DMS53 (cell line): Measurements from ENCODE around the gene RNF26.

ENCODE experiments used
- DNase-seq: peaks from one replicate; lab custom pipeline; 2025; lab: John Stamatoyannopoulos, UW

The RNF26 gene

GRCh38 chr11:119334174-119334930 is at the start of gene RNF26:
TSS of gene RNF26 (plus strand) at chr11:119334527. CDS start at chr11:119335123, 596 bp downstream.
- DNase-seq = peak; percentile 98

- no peak for DNase-seq
Measured at GRCh38 chr11:119285431-119285830, 48.9 kb upstream of the RNF26 start.

GRCh38 chr11:119288219-119288618 is 46.1 kb upstream of the RNF26 start:
- DNase-seq = no peak

DNA sequence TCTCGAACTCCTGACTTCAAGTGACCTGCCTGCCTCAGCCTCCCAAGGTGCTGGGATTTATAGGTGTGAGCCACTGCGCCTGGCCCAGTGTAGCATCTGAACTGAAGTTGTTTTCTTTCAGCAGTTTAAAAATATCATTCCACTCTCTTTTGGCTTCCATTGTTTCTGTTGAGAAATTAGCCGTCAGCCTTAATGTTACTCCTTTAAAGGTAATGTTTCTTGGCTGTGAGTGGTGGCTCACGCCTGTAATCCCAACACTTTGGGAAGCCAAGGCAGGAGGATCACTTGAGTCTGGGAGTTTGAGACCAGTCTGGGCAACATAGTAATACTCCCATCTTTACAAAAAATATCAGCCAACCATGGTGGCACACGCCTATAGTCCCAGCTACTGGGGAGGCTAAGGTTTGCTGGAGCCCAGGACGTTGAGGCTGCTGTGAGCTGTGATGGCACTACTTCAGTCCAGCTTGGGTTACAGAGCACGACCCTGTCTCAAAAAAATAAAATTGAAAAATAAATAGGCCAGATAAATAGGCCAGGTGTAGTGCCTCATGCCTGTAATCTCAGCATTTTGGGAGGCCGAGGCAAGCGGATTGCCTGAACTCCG is 43.3 kb upstream of the RNF26 start:
- no peak for DNase-seq

DNA sequence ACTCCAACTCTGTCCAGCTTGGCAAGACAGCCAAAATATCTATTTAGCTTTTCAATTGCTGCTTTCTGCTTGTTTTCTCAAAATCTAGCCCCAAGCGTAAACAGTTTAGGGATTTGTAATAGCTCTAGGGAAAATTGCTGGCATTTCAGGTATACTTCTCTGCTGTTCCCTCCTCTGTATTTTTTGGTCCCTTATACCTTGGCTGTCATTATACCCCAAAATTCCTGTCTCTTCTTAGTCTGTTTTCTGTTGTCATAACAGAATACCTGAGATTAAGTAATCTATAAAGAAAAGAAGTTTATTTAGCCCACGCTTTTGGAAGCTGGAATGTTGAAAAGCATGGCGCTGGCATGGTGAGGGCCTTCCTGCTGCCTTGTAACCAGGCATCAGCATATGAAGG is 40.9 kb upstream of the RNF26 start:
- DNase-seq = no peak

DNA sequence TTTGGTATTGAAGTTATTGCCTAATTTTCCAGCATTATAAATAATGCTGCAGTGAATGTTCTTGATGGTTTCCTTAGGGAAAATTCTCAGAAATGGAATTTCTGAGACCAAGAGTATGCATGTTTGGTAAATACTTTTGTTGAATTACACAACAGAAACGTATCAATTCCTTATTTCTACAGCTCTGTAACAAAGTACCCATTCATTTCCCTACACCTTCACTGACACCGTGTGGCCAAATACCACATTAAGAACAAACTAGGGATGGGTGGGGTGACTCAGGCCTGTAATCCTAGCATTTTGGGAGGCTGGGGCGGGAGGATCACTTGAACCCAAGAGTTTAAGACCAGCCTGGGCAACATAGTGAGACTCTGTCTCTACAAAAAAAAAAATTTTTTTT is 39.1 kb upstream of the RNF26 start:
- no peak for DNase-seq

GRCh38 chr11:119297938-119298337 is 36.4 kb upstream of the RNF26 start:
- DNase-seq = no peak

DNA sequence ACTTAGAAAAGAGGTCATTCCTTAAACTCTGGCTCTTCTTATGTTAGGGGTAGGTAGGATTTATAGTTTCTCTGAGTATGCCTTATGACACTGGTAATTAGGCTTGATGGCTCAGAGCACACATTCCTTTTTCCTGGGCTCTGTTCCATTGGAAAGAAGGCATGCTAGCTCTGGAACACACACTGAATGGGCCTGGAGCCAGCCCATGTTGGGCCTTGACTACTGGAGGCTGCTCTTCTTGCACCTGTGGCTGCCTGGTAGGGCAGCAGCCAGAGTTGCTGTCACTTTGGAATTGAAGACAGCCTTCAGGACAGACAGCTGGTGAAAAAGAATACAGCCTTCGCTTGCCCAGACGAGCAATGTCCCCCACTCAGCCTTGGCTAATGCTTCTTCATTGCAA is 35.6 kb upstream of the RNF26 start:
- DNase-seq = no peak

- no peak for DNase-seq
Measured at GRCh38 chr11:119299416-119299815, 34.9 kb upstream of the RNF26 start.

DNA sequence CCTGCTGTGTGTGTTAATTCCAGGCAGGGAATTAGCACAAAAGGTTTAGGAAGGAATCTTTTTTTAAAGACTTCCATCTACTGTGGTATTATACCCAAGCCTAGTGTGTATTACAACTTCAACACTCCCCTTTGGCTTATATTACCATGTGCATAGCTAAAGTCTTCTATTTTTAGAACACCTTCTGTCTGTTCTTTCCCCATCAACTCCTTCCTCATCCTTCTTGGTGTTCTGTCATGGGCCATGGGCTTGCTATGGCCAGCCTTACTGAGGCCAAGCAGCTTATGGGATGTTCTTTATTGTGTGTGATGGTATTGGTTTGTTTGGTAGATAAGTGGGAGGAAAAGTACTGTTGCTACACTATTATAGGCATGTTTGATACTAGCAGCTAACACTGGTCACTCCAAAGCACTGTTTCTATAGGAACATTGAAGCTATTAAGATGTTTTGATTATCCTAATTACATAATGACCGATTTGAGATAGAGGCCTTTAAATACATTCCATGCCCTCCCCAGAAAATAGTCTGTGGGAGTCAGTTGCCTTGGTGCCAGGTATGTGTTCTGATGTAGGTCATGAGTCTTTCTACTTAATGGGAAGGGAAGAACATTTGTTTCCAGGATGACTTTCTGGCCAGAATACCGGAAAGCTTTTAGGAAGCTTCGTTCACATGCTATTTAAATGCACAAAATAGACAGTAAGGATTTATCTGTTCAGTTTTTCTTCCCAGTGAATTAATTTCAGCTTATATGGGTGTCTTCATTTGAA is 33.9 kb upstream of the RNF26 start:
- DNase-seq = no peak

DNA sequence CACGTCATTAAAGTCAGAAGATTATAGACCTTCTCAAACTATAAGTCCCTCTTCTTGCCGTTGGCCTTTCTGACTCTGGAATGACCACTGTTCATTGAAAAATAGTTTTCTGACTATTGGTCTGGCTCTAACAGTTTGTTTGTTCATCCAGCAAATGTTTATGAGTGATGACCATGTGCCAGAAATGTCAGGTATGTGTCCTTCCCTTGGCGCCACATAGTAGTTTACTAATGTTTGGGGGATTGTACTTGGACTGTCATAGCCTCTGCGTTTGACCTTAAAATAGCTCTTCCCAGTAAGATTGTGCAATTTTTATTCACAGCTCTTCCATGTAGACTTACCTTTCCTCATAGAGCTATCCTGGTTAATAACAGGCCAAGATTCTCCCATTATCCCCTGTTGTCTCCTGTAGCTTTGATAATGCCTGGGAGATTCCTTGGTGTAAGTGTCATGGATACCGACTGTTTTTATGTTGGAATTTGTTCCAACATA is 31.1 kb upstream of the RNF26 start:
- no peak for DNase-seq

DNA sequence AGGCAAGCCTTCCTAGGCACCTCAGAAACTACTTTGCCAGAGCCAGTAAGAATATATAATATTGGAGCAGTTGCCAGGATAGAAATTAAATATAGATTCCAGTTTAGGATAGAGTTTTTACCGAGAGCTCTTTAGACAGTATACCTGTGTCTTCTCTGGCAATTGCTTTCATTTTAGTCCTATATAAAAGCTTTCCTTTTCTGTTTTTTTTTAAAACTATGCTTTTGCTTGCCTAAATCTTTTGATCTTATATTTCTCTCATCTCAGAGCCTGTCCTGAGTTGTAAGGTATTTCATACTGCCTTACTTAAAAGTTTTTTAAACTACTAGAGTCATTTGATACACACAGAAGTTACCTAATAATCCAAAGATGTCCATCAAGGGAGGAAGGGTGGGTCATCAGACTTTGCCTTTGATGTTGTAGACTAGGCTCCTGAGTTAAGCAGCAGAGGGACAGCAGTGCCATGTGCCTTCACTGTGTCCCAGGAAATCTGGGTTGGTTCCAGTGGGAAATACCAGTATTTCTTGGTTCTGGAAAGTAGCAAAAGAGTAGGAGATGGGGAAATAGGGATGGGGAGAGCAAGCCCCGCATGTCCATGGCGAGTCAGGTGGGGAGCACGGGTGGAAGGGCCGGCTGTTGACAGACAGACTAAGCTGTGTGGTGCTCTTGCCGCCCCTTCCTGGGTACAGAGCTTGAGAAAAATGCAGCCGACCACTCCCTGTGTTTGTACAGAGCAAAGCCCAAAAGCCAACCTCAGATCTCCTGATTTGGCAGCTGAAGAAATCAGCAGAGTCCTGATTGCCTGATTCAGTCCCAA is 28.6 kb upstream of the RNF26 start:
- DNase-seq = no peak

- no peak for DNase-seq
Measured at GRCh38 chr11:119306373-119306890, 27.9 kb upstream of the RNF26 start.

DNA sequence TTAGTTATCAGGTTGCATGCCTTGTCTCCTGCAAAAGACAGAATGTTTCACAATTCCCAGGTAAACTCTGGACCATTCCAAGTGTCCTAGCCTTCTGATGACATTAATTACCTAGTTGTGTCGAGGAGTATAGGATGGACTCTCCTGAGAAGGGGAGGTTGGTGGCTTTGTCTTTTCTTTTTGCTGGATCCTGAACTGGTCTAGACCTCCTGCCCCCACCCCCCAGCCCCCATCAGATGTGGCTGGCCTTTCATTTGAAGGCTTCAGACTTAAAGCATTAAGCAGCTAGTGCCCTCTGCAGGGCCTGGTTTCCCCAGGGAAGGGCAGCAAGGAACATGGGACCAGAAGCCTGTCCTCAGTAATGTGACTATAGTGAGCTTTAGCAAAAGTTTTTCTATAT is 27.1 kb upstream of the RNF26 start:
- DNase-seq = peak; percentile 36

- DNase-seq = no peak
Measured at GRCh38 chr11:119307974-119308373, 26.4 kb upstream of the RNF26 start.

DNA sequence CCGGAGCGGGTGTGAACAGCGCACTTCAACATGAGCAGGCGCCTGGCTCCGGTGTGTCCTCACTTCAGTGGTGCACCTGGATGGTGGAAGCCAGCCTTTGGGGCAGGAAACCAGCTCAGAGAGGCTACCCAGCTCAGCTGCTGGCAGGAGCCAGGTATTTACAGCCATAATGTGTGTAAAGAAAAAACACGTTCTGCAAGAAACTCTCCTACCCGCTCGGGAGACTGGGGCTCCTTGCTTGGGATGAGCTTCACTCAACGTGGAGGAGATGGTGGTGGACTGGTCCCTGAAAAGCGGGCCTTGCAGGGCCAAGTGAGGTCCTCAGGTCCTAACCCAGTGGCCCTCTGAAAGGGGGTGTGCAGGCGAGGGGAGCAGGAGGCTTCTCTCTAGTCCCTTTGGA is 24.9 kb upstream of the RNF26 start:
- DNase-seq = no peak

GRCh38 chr11:119309953-119310681 is 24.2 kb upstream of the RNF26 start:
- no peak for DNase-seq

DNA sequence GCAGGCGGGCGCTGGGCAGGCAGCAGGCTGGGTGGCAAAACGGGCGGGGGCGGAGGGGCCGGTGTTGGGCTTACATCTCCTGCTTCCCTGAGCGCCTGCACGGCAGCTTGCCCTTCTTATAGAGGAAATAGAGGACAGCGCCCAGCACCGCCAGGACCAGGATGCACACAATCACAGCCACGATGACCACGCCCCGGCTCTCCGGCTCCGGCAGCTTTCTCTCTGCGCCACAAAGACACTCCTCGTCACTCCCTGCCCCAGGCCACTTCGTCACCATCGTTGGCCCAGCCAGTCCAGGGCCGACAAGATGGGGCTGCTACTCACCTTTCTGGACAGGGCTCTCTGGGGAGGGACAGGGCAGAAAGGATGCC is 23.7 kb upstream of the RNF26 start:
- DNase-seq = no peak

DNA sequence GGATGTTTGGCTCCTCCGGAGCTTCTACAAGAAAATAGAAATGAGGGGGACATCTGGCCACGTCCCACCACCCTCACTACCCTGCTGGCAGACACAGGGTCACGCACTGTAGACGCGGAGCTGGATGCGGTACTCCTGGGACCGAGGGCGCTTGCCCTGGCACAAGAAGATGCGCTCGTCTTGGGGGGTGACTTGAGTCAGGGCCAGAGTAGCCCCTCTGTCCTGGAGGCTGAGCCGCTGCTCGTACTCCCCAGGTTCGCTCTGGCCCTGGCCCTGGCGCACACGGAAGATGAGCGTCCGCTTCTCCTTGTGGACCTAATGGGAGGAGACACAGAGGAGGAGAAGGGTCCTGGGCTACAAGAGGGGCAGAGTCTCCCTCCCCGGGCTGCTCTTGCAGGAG is 19.6 kb upstream of the RNF26 start:
- no peak for DNase-seq

- DNase-seq = peak; percentile 88
Measured at GRCh38 chr11:119315131-119316015, 19.0 kb upstream of the RNF26 start.
